HL-60/S4 (cell line): ENCODE results near the gene FKBP3.
"Not testable (repeated sequence)": the region's sequence is repeated elsewhere in the genome, so short reads cannot be mapped to it uniquely, and the experiment has no call there.

Experiments used
- in situ Hi-C: fragments of 300-500 bp; cut with MboI; formaldehyde crosslinking; loops from 2 replicates; pipeline ENCODE4 v1.14.3; 2022; ENCODE audit warnings: low sequenced_read_pairs

Gene FKBP3

DNA sequence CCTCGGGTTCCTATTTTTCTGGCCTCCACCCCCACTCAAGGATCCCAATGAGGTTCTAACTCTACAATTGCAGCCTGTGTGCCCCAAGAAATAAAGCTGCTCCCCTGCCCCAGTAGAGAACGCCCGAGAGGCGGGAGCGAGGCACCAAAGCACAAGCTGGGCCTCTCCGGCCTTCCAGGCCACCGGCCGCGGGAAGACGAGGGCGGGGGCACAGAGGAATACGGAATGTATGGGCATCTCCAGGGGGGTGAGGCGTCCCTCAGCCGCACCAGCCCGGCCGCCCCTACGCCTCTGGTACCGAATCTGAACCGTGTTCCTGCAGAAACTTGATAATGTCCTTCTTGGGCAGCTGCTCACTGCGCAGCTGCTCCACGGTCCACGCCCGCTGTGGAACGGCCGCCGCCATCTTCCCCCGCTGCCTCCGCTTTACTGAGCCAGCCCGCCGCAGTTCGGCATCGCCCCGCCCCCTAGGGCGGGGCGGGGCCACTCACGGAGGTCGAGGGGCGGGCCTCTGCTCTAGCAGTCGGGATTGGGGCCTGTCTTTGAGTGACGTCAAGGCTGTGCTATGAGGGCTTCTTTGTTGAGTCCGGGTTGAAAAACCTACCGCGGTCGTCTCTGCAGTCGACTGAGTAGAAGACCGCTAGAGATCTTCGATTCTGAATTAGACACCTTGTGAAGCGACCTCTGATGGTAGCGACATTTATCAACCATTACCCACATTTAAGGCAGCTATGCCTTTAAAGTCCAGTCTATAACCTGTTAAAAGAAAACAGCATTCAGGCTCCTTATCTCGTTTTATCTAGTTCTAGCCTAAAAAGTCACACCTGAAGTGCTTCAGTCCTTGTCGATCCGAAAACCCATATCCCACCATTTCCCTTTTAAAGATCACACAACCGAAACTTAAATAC, at the start of gene FKBP3:
Gene FKBP3 (minus strand): TSS at position 431 of the 908 bp plus-strand sequence. CDS start 25 bp downstream, at position 406.
- in situ Hi-C loops: no loop called here

GRCh38 chr14:45181806-45182205, 47.5 kb upstream of the FKBP3 start:
- in situ Hi-C loops: no loop called here

- in situ Hi-C loops: no loop called here
Measured at GRCh38 chr14:45181329-45181728, 47.0 kb upstream of the FKBP3 start.

- in situ Hi-C loops: no loop called here
Measured at GRCh38 chr14:45177076-45177475, 42.8 kb upstream of the FKBP3 start.

GRCh38 chr14:45169906-45170305, 35.6 kb upstream of the FKBP3 start:
- in situ Hi-C loops: no loop called here

- in situ Hi-C loops: no loop called here
Measured at GRCh38 chr14:45156067-45156466, 21.8 kb upstream of the FKBP3 start.

GRCh38 chr14:45150386-45150890, 16.2 kb upstream of the FKBP3 start:
- in situ Hi-C loops: no loop called here

- in situ Hi-C loops: no loop called here
Measured at GRCh38 chr14:45149602-45150001, 15.3 kb upstream of the FKBP3 start.

DNA sequence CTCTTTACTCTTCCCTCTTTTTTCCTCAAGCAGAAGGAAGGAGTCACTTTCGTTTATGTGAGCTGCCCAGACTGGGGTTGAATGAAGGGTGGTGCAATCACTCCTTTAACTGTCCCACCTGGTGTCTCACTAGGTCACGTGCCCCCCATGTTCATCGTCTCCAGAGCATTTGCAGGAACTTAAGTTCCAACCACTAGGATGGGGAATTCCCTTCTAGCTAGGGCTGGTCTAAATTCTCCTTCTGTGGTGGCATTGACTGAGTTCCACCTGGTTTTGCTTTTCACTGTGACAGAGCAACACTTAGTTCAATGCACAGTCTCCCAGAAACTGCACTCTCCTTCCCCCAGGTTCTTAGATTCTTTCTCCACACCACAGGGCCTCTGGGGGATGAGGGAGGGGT, 10.9 kb upstream of the FKBP3 start:
- in situ Hi-C loops: no loop called here

DNA sequence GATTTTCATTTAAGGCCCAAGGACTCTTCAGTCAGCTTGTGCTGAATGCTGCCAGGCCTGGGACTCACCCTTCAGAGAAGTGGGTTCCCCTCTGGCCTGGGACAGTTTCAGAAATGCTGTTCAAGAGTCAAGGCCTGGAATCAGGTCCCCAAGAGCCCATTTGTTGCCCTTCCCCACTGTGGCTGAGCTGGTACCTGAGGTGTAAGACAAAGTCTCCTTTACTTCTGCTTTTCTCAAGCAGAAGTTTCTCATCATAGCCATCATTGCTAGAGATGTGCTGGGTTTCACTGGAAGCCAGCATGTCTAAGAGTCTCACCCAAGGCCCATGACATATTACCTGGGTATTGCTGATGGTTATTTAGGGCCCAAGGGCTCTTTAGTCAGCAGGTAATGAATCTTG, 10.4 kb upstream of the FKBP3 start:
- in situ Hi-C loops: no loop called here

GRCh38 chr14:45142083-45142482, 7.8 kb upstream of the FKBP3 start:
- in situ Hi-C loops: not testable (repeated sequence)

- in situ Hi-C loops: no loop called here
Measured at GRCh38 chr14:45140661-45141187, 6.4 kb upstream of the FKBP3 start.

DNA sequence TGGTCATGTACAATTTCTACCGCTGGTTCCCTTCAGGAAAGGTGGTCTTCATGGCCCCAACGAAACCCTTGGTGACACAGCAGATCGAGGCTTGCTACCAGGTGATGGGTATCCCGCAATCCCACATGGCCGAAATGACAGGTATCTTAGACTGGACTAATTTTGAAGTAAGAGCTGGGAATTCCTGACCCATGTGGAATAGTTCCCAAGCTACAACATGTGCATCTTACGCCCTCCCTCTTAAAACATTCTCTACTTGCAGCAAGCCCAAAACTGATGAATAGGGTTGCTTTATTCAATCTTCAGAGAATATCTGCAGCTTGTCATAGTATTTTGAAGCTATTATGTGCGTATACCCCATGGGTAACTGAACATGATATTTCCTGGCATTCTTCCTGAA, 2.1 kb upstream of the FKBP3 start:
- in situ Hi-C loops: no loop called here

DNA sequence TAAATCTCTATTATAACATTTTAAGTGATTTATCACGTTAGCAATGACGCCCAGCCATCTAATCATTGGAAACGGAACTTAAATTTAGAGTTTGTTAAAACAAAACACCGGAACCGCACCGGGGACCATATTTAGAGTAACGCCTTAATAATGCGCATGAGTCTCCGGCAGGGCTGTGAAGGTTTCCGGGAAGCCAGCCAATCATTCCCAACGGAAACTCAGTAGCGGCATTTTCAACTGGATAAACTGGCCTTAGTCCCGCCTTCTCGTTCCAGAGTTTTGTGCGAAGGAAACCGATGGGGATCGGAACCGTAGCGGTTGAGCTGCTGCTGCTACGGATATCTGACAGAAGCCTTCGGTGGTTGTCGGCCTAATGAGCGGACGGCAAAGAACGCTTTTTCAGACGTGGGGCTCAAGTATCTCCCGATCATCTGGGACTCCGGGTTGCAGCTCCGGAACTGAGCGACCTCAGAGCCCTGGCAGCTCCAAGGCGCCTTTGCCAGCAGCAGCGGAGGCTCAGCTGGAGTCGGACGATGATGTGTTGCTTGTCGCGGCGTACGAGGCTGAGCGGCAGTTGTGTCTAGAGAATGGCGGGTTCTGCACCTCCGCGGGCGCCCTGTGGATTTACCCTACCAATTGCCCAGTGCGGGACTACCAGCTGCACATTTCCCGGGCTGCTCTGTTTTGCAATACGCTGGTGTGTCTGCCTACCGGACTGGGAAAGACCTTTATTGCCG, 1.5 kb upstream of the FKBP3 start, which contains the start of gene FANCM:
Gene FANCM (plus strand): TSS at position 272 of the 737 bp plus-strand sequence. CDS start 102 bp downstream, at position 374.
- in situ Hi-C loops: no loop called here

- in situ Hi-C loops: no loop called here
Measured at GRCh38 chr14:45135156-45135555, 875 bp upstream of the FKBP3 start.

DNA sequence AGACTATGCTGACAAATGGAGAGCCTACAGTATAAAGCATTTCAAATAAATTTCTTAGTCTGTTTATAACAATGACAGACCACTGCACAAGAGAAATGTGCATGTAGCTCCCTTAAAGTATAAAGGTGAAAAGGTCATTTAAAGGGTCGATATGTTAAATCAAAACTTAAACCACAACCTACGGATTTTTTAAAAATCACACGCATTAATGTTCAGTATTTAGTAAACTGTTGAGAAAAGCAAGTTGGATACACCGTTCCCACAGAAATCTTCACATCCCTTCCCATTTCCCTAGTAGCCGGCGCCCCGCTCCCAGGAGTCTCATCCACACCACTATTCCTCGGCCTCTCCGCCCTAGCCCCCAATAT, 614 bp downstream of the FKBP3 start:
- in situ Hi-C loops: no loop called here

- in situ Hi-C loops: no loop called here
Measured at GRCh38 chr14:45128963-45129629, 5.2 kb downstream of the FKBP3 start.

DNA sequence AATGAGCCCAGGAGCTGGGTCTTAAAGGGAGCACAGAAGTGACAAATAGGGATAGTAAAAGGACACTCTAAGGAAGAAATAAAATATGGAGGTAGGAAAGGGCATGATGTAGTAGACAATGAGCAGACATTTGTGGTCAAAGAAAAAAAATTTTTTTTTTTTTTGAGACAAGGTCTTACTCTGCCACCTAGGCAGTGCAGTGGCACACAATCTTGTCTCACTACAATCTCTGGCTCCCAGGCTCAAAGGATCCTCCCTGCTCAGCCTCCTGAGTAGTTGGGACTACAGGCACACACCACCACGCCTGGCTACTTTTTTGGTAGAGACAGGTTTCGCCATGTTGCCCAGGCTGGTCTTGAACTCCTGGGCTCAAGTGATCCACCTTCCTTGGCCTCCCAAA, 8.5 kb downstream of the FKBP3 start:
- in situ Hi-C loops: no loop called here

DNA sequence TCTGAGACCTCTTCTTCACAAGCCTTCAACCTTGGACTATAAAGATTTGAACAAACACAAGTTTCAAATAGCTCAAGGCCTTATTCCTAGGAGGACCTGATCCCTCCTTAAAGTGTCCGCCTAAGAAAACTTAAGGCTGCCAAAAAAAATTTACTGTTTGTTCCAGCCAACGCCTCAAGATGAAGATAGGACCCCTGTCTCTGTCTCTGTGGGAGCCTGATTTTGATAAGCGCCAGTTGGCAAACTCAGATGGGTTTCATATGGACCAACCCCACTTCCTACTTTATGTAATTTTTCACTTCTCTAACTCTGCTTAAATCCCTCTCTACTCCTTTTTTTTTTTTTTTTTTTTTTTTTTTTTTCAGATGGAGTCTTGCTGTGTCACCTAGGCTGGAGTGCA, 11.0 kb downstream of the FKBP3 start:
- in situ Hi-C loops: no loop called here

DNA sequence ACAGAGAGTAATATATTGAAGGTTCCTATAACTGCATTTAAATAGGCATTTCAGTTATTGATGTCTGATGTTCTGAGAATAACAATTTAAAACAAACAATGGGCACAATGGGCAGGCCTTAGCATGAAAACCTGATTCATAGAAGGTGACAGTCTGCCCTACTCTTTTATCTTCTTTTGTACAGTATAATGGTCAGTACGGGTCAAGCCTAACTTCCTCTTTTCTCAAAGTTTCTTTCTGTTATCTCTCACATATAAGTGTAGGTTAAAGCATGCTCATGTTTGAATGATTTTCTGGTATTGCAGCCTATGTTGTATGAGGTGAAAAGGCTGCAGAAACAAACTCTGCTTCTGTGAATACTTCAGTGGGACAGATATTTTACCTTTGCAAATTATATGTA, 14.2 kb downstream of the FKBP3 start:
- in situ Hi-C loops: no loop called here

DNA sequence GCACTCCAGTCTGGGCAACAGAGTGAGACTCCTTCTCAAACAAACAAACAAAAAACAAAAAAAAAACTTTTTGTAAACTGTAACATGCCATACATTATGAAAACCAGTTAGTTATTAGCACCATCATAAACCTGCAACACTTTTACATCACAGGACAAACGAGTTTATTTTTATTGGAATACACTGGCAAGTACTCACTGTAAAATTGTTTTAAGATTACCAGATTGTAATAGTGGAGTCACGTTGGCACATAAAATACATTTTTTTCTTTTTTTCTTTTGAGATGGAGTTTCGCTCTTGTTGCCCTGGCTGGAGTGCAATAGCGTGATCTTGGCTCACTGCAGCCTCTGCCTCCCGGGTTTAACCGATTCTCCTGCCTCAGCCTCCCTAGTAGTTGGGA, 15.7 kb downstream of the FKBP3 start:
- in situ Hi-C loops: no loop called here
